ENCODE measurements around the gene CERS6. TPM values are rescaled to one million over a fixed set of nuclear protein-coding genes. Genes with fewer than 3 reads are reported as not detected.

CERS6 gene
- total RNA-seq, 1 donor = 16.0 TPM

DNA sequence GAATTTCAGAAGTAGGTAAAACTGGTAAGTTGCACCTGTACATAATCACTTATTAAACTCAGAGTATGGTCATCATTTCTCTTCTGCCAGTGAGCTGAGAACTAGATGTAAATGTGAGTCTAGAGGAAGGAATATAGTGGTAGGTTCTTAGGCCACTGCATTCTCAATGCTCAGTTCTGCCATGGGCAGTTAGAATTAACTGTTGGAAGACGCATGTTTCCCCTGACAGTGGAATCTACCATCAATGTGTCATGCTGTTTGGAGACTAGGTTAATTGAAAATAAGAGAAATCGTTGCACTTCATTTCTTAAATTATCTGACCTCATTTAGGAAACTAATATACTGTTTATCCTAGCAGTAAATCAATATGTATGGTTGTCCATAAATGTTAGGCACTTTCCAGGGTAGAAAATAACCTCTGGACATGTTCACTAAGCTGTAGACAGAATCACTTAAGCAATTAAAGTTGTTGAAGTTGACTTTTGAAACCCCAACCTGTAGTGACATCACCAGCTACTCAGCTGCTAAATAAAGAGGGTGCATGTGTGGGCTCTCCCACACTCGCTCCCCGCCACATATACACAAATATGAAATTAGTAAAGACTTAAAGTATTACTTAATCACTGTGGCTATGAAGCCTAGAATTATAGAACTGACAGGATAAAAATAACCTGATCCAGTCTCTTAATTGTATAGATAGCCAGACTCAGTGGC, 254.8 kb downstream of the CERS6 start:
- no peak for TF ChIP-seq CTCF (IDR thresholded peaks at IDR 0.05; ENCODE audit: insufficient read depth, low read depth, low read length)
- no peak overlapping the region for H3K4me3 ChIP-seq (ENCODE audit: low read depth, low read length)
- no peak for DNase-seq (ENCODE audit: low read depth)

- peak; percentile 21 for TF ChIP-seq CTCF (IDR thresholded peaks at IDR 0.05; ENCODE audit: insufficient read depth, low read depth, low read length)
- peak; percentile 14 for DNase-seq (ENCODE audit: low read depth)
- H3K4me3 ChIP-seq (ENCODE audit: low read depth, low read length) = no peak overlapping the region
These were observed 256.0 kb downstream of the CERS6 start for GRCh38 chr2:168712053-168712452.

DNA sequence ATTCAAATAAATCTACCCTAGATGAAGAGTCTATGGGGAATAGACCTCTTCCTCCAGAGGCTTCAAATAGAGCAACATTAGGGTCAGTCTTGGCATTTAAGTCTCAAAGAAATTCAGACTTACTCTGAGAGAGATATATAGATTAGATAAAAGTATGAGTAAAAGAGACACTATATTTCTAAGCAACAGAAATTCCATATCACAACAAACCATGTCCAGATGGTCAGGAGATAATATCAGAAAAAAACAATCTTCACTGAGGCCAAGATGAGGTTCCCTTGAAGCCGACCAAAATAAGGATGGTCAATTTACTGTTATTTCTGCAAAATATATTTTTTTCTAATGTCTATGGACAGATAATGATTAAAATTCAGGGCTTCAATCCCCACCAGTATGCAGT, 257.3 kb downstream of the CERS6 start:
- TF ChIP-seq CTCF (IDR thresholded peaks at IDR 0.05; ENCODE audit: insufficient read depth, low read depth, low read length) = no peak
- DNase-seq (ENCODE audit: low read depth) = peak; percentile 11
- H3K4me3 ChIP-seq (ENCODE audit: low read depth, low read length) = no peak overlapping the region

GRCh38 chr2:168715849-168716248, 259.8 kb downstream of the CERS6 start:
- DNase-seq (ENCODE audit: low read depth) = no peak
- H3K4me3 ChIP-seq (ENCODE audit: low read depth, low read length) = no peak overlapping the region
- TF ChIP-seq CTCF (IDR thresholded peaks at IDR 0.05; ENCODE audit: insufficient read depth, low read depth, low read length) = no peak

DNA sequence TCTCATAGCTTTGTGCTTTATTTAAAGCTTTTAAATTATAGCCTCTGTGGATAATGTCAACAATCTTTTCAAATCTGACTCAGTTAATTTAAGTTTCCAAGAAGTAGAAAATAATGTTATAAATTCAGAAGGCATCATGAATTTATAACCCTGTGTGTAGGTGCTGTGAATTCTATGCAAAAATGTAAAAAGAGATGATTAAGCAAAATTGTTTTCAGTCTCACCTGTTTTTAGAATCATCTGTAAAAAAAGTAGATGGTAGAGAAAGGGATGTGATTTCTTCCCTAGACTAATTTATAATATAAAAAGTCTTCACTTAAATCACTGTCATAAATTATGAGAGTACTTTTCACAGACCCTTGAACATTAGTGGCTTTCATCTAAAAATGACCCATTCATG, 260.8 kb downstream of the CERS6 start:
- no peak overlapping the region for H3K4me3 ChIP-seq (ENCODE audit: low read depth, low read length)
- no peak for DNase-seq (ENCODE audit: low read depth)
- TF ChIP-seq CTCF (IDR thresholded peaks at IDR 0.05; ENCODE audit: insufficient read depth, low read depth, low read length) = no peak

DNA sequence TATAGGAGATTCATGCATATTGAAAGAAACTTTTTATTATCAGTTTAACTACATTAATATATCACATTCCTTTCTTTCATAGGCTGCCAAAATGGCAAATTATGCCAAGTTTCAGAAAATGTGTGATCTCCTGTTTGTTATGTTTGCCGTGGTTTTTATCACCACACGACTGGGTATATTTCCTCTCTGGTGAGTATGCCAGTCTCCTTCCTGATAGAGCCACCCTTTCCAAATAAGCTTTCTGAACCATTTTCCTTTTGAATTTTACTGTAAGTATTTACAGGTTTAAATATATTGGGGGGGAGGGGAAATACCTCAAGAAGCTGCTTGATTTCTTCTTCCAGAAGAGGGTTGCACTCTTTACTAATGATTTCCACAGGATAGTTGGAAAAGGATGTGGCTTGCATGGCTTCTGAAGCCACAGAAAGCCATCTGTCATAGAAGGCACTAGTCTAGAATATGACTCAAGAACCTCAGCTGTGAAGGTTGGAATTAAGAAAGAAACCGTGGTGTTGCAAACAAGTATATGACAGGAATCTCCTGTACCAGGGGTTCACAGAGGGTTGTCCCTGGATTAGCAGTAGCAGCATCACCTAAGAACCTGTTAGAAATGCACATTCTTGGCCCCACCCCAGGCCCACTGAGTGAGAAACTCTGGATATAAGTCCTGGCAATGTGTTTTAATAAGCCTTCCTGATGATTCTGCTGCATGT, 261.9 kb downstream of the CERS6 start:
- no peak for TF ChIP-seq CTCF (IDR thresholded peaks at IDR 0.05; ENCODE audit: insufficient read depth, low read depth, low read length)
- DNase-seq (ENCODE audit: low read depth) = no peak
- no peak overlapping the region for H3K4me3 ChIP-seq (ENCODE audit: low read depth, low read length)
